NCI-H748 treated with DMSO at 0.1 percent for 48 hours (cell line): ENCODE data around the gene ARID5A.

Experiments used
- DNase-seq: peaks from one replicate; lab custom pipeline; 2025; lab: John Stamatoyannopoulos, UW

The ARID5A gene

GRCh38 chr2:96526615-96527285 is 9.8 kb upstream of the ARID5A start:
- DNase-seq: no peak

- no peak for DNase-seq
These were observed 9.1 kb upstream of the ARID5A start for GRCh38 chr2:96527286-96528005.

- no peak for DNase-seq
These were observed 8.4 kb upstream of the ARID5A start for GRCh38 chr2:96528006-96528699.

GRCh38 chr2:96528700-96529375 is 7.7 kb upstream of the ARID5A start:
- no peak for DNase-seq

GRCh38 chr2:96529376-96530143 is 7.0 kb upstream of the ARID5A start:
- DNase-seq: no peak

GRCh38 chr2:96530144-96530430 is 6.5 kb upstream of the ARID5A start:
- no peak for DNase-seq

- DNase-seq: no peak
These were observed 5.8 kb upstream of the ARID5A start for GRCh38 chr2:96530474-96531357.

- no peak for DNase-seq
These were observed 5.2 kb upstream of the ARID5A start for GRCh38 chr2:96531366-96531765.

GRCh38 chr2:96531872-96532505 is 4.6 kb upstream of the ARID5A start:
- DNase-seq: peak; percentile 46

DNA sequence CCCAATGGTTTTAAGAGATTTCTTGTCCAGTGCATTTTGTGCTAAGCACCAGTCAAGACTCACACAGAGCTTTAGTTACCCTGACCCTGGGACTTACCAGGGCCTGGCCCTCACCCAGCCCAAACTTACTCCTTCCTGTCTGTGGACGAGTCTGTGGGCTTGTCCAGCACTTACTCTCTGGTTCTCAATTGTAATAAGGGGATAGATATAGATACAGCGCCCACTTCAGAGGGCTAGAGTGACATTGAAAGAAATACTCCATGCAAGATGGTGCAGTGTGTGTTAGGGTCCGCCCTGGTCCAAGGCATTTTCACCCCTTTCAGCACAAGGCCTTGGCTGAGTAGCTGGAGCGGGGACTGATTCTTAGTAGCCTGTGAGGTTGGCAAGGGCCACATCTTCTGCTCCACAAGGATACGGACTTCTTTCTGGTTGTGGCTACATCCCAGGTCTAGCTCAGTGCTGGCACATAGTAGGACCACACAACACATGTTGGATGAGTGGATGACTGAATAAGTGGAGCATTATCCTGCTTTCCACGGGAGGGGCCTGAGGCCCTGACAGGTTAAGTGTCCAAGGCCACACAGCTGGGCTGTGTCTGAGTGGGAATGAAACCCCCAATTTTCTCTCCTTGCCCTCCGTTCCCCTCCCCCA is 3.8 kb upstream of the ARID5A start:
- no peak for DNase-seq

GRCh38 chr2:96533292-96534073 is 3.1 kb upstream of the ARID5A start:
- DNase-seq: no peak

DNA sequence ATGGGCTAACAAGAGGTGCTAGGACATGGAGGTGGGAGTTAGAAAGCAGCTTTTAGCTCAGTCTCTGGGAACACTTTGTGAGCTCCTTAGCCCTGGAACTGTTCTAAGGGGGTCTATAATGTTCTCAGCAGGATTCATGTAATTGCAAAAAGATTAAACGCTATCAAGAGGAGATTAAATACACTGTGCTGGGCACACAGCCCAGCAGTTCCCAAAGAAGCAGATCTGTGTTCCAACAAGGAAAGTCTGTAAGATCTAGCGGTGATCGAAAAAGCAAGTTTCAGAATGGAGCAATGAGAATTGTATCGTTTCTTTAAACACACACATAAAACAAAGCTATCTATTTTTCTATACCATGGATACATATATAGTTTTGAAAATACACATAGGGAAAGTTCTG is 2.4 kb upstream of the ARID5A start:
- no peak for DNase-seq

GRCh38 chr2:96534701-96535181 is 1.8 kb upstream of the ARID5A start:
- DNase-seq: no peak

GRCh38 chr2:96535331-96535730 is 1.2 kb upstream of the ARID5A start:
- no peak for DNase-seq

- no peak for DNase-seq
These were observed 648 bp downstream of the ARID5A start for GRCh38 chr2:96537066-96537733.

- DNase-seq: no peak
These were observed 1.4 kb downstream of the ARID5A start for GRCh38 chr2:96537734-96538486.

DNA sequence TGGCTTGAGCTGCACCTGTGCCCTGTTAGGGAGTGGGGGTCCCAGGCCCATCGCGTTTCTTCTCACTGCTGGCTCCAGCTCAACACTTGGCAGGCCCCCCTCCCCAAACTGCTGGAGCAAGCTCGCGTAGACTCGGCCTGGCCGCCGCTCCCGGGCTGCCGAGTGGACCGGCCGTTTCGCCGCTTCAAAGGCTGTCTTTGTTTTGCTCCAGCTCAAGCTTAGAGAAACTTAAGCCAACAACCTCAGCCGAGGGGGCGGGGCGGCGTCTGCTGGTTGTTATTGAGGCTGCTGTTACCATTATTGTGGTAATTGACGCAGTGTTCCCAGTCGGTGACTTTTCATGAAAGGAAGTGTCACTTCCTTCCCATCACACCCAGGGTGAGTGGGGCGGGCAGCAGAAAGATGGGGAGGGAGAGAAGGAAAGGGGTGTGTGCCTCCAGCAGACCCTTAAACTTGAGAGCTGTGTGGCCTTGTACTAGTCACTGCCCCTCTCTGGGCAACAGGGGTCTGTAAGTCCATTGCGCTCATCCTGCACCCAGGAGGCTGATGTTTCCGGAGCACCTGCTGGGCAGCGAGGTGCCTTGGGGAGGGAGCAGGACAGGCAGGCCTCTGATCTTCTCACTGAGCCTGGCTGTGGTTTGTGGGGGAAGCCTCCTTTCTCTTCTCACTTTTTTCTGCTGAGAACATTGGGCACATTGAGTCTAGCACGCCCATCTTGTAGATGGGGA is 2.1 kb downstream of the ARID5A start:
- DNase-seq: no peak
